Neural cell (in vitro differentiated cells): ENCODE results near the gene PMAIP1. TPM values are rescaled to one million over a fixed set of nuclear protein-coding genes. Genes with fewer than 3 reads are reported as not detected.

Experiments used
- H2AFZ ChIP-seq: fragments of 200-600, 300-800 bp; sonication (generic), shearing (Covaris generic); 2 replicates; pipeline ENCODE4 v1.6.0; 2014; ENCODE audit warnings: low read depth, mild to moderate bottlenecking, antibody characterized with exemption, low read length, moderate library complexity
- H3F3A ChIP-seq: fragments of 200-600 bp; shearing (Covaris generic); 2 replicates; pipeline ENCODE4 v1.6.1; 2016; ENCODE audit warnings: mild to moderate bottlenecking, moderate library complexity, mixed read lengths, antibody characterized with exemption, low read length; ENCODE audit not compliant: insufficient read depth, poor library complexity, severe bottlenecking
- H3K27ac ChIP-seq: fragments of 200-600, 300-800 bp; sonication (generic), shearing (Covaris generic); 2 replicates; pipeline ENCODE4 v1.5.1; 2014; ENCODE audit warnings: mild to moderate bottlenecking, low read length, moderate library complexity
- H3K27me3 ChIP-seq: fragments of 300-800, 200-600 bp; sonication (generic), shearing (Covaris generic); 2 replicates; pipeline ENCODE4 v1.6.0; 2014; ENCODE audit warnings: mild to moderate bottlenecking, low read depth, low read length, moderate library complexity; ENCODE audit not compliant: insufficient read depth
- H3K36me3 ChIP-seq: fragments of 300-800, 200-600 bp; sonication (generic), shearing (Covaris generic); 2 replicates; pipeline ENCODE4 v1.5.1; 2014; ENCODE audit warnings: mild to moderate bottlenecking, antibody characterized with exemption, low read length, moderate library complexity; ENCODE audit not compliant: insufficient read depth
- H3K4me2 ChIP-seq: fragments of 300-800, 200-600 bp; sonication (generic), shearing (Covaris generic); 2 replicates; pipeline ENCODE4 v1.6.0; 2014; ENCODE audit warnings: mild to moderate bottlenecking, low read length
- H3K4me3 ChIP-seq: fragments of 300-800, 200-600 bp; sonication (generic), shearing (Covaris generic); 2 replicates; pipeline ENCODE4 v1.5.1; 2014; ENCODE audit warnings: mild to moderate bottlenecking, low read length, moderate library complexity
- H3K79me2 ChIP-seq: fragments of 200-600 bp; shearing (Covaris generic); replicated peaks from 2 replicates; pipeline ENCODE4 v1.6.0; 2014; ENCODE audit warnings: mild to moderate bottlenecking, low read length, moderate library complexity; ENCODE audit not compliant: insufficient read depth
- H3K9ac ChIP-seq: fragments of 300-800, 200-600 bp; sonication (generic), shearing (Covaris generic); 2 replicates; pipeline ENCODE4 v1.6.1; 2016; ENCODE audit warnings: mild to moderate bottlenecking, low read length, mixed read lengths
- H3K9me2 ChIP-seq: fragments of 200-600 bp; shearing (Covaris generic); 2 replicates; pipeline ENCODE4 v1.6.1; 2016; ENCODE audit warnings: mild to moderate bottlenecking, low read length, mixed read lengths; ENCODE audit not compliant: insufficient read depth
- H3K9me3 ChIP-seq: fragments of 200-600, 300-800 bp; sonication (generic), shearing (Covaris generic); 2 replicates; pipeline ENCODE4 v1.6.1; 2016; ENCODE audit warnings: mild to moderate bottlenecking, mixed run types, low read length, moderate library complexity, mixed read lengths
- H4K20me1 ChIP-seq: fragments of 200-600 bp; shearing (Covaris generic); 2 replicates; pipeline ENCODE4 v1.6.1; 2016; ENCODE audit warnings: mild to moderate bottlenecking, mixed run types; ENCODE audit not compliant: insufficient read depth
- CTCF ChIP-seq: fragments of 450-650 bp; IDR thresholded peaks from 2 replicates; pipeline ENCODE4 v1.5.1; 2014; ENCODE audit warnings: antibody characterized with exemption, mild to moderate bottlenecking, moderate library complexity; ENCODE audit not compliant: poor library complexity, severe bottlenecking
- EP300 ChIP-seq: fragments of 450-650 bp; conservative IDR thresholded peaks from 2 replicates; pipeline ENCODE4 v1.6.1; 2014; ENCODE audit warnings: antibody characterized with exemption, mild to moderate bottlenecking, moderate library complexity; ENCODE audit not compliant: poor library complexity, severe bottlenecking
- EZH2 ChIP-seq: fragments of 200-600, 300-800 bp; shearing (Covaris generic), sonication (generic); IDR thresholded peaks from 2 replicates; pipeline ENCODE4 v1.6.1; 2014; ENCODE audit warnings: antibody characterized with exemption, low read length, borderline replicate concordance, mild to moderate bottlenecking; ENCODE audit not compliant: insufficient read depth, poor library complexity, severe bottlenecking
- MXI1 ChIP-seq: fragments of 450-650 bp; conservative IDR thresholded peaks from 2 replicates; pipeline ENCODE4 v1.6.1; 2014; ENCODE audit warnings: antibody characterized with exemption, mild to moderate bottlenecking; ENCODE audit not compliant: poor library complexity, severe bottlenecking
- POLR2AphosphoS5 ChIP-seq: IDR thresholded peaks from 2 replicates; pipeline ENCODE4 v1.6.1; 2012
- RAD21 ChIP-seq: fragments of 450-650 bp; conservative IDR thresholded peaks from 2 replicates; pipeline ENCODE4 v1.6.1; 2014; ENCODE audit warnings: antibody characterized with exemption, mild to moderate bottlenecking, moderate library complexity
- REST ChIP-seq: IDR thresholded peaks from 2 replicates; pipeline ENCODE4 v1.6.1; 2012; ENCODE audit warnings: borderline replicate concordance
- SMC3 ChIP-seq: fragments of 450-650 bp; conservative IDR thresholded peaks from 2 replicates; pipeline ENCODE4 v1.6.1; 2014; ENCODE audit warnings: antibody characterized with exemption, mild to moderate bottlenecking, moderate library complexity; ENCODE audit not compliant: poor library complexity
- TAF1 ChIP-seq: IDR thresholded peaks from 2 replicates; pipeline ENCODE4 v1.6.1; 2012; ENCODE audit warnings: low read depth
- polyA plus RNA-seq: library from polyadenylated mRNA; depleted of rRNA; stranded (reverse); fragments of >200 nt; gene quantifications from 2 replicates; pipeline ENCODE4 v1.2.3, GENCODE V29; 2014

The PMAIP1 gene
- polyA plus RNA-seq, 1 donor from 2014 or later = 2.4 TPM

- Histone ChIP-seq H3K27me3 (no peaks in the 10 kb centered on the region), H4K20me1 (no peaks in the 10 kb centered on the region), H3F3A (no peaks in the 10 kb centered on the region), H3K9ac (no peak overlapping the region), H3K27ac (no peak overlapping the region), H2AFZ (no peak overlapping the region), H3K9me3 (no peaks in the 10 kb centered on the region), H3K36me3 (no peaks in the 10 kb centered on the region), H3K4me2 (no peak overlapping the region), H3K9me2 (no peaks in the 10 kb centered on the region), H3K4me3 (no peak overlapping the region), H3K79me2 (no peaks in the 10 kb centered on the region)
- TF ChIP-seq MXI1 (no peak), EZH2 (no peak), RAD21 (no peak), TAF1 (no peak)
These were observed 40.3 kb downstream of the PMAIP1 start for GRCh38 chr18:59940068-59940467.

- Histone ChIP-seq H3K9me2 (no peaks in the 10 kb centered on the region), H4K20me1 (no peaks in the 10 kb centered on the region), H3K9ac (no peak overlapping the region), H3K79me2 (no peaks in the 10 kb centered on the region), H3K9me3 (no peaks in the 10 kb centered on the region), H3K27me3 (no peaks in the 10 kb centered on the region), H3K27ac (no peak overlapping the region), H3K36me3 (no peaks in the 10 kb centered on the region), H3K4me3 (no peak overlapping the region), H3F3A (no peaks in the 10 kb centered on the region), H2AFZ (no peak overlapping the region), H3K4me2 (no peak overlapping the region)
- no peak for TF ChIP-seq CTCF
- TF ChIP-seq SMC3 = no peak
- no peak for TF ChIP-seq MXI1
- no peak for TF ChIP-seq EP300
- TF ChIP-seq REST = no peak
- no peak for TF ChIP-seq POLR2AphosphoS5
- no peak for TF ChIP-seq TAF1
- no peak for TF ChIP-seq RAD21
These were observed 41.5 kb downstream of the PMAIP1 start for GRCh38 chr18:59941331-59941730.

GRCh38 chr18:59942601-59943000 is 42.8 kb downstream of the PMAIP1 start:
- H3K27ac ChIP-seq = no peak overlapping the region
- no peaks in the 10 kb centered on the region for H3K36me3 ChIP-seq
- H3F3A ChIP-seq = no peaks in the 10 kb centered on the region
- H3K9me2 ChIP-seq = no peaks in the 10 kb centered on the region
- H4K20me1 ChIP-seq = no peaks in the 10 kb centered on the region
- no peak overlapping the region for H3K4me2 ChIP-seq
- no peaks in the 10 kb centered on the region for H3K79me2 ChIP-seq
- H3K9ac ChIP-seq = no peak overlapping the region
- H3K9me3 ChIP-seq = no peaks in the 10 kb centered on the region
- no peak overlapping the region for H2AFZ ChIP-seq
- no peaks in the 10 kb centered on the region for H3K27me3 ChIP-seq
- no peak for TF ChIP-seq REST
- no peak for TF ChIP-seq EP300
- TF ChIP-seq RAD21 = no peak
- TF ChIP-seq CTCF = no peak
- no peak for TF ChIP-seq SMC3
- no peak for TF ChIP-seq MXI1
- TF ChIP-seq TAF1 = no peak
- TF ChIP-seq POLR2AphosphoS5 = no peak
- TF ChIP-seq EZH2 = no peak
- H3K4me3 ChIP-seq = no peak overlapping the region
